ENCODE results near the gene TOM1L1.
A peak's percentile ranks its signal among the peaks of the same experiment; 100 is the strongest.

Gene TOM1L1

GRCh38 chr17:54977744-54978143 is 77.1 kb downstream of the TOM1L1 start:
- ChIA-PET CTCF (no interaction called here), POLR2A (no interaction called here)
- H3K4me3 ChIP-seq (ENCODE audit: low read depth, low read length) = no peak overlapping the region
- no peak for TF ChIP-seq CTCF (IDR thresholded peaks at IDR 0.05; ENCODE audit: insufficient read depth, low read length, missing control alignments)
- no peak for DNase-seq (ENCODE audit: low read depth, low spot score)

- DNase-seq (ENCODE audit: low read depth, low spot score) = no peak
- POLR2A ChIA-PET = no interaction called here
- CTCF ChIA-PET = interaction anchor here (1.0 to 3.2 kb wide), 4 partner anchors 9 to 317 kb away, joined by 3 to 19 read pairs (median 5); partner anchors contain the start of genes COX11 and STXBP4
Measured at GRCh38 chr17:54979657-54980056, 79.0 kb downstream of the TOM1L1 start.

GRCh38 chr17:54980375-54980774 is 79.7 kb downstream of the TOM1L1 start:
- no peak for DNase-seq (ENCODE audit: low read depth, low spot score)
- ChIA-PET POLR2A (no interaction called here), CTCF (interaction anchor here (1.5 to 3.2 kb wide), 2 partner anchors 12 to 13 kb away, joined by 4 to 19 read pairs; partner anchors contain the start of genes COX11 and STXBP4)
- H3K4me3 ChIP-seq (ENCODE audit: low read depth, low read length) = no peak overlapping the region
- no peak for TF ChIP-seq CTCF (IDR thresholded peaks at IDR 0.05; ENCODE audit: insufficient read depth, low read length, missing control alignments)

More at GRCh38 chr17:54979657-54980056, 79.0 kb downstream of the TOM1L1 start:
- no peak overlapping the region for H3K4me3 ChIP-seq (ENCODE audit: low read depth, low read length)
- TF ChIP-seq CTCF (IDR thresholded peaks at IDR 0.05; ENCODE audit: insufficient read depth, low read length, missing control alignments) = no peak

- ChIA-PET POLR2A (no interaction called here), CTCF (interaction anchor here (1.7 kb wide), 1 partner anchor 10 kb away, joined by 13 read pairs; no protein-coding TSS in a partner anchor)
- TF ChIP-seq CTCF (IDR thresholded peaks at IDR 0.05; ENCODE audit: insufficient read depth, low read length, missing control alignments) = no peak
- peak; percentile 53 for DNase-seq (ENCODE audit: low read depth, low spot score)
- no peak overlapping the region for H3K4me3 ChIP-seq (ENCODE audit: low read depth, low read length)
Measured at GRCh38 chr17:54982399-54982798, 81.7 kb downstream of the TOM1L1 start.

GRCh38 chr17:54983260-54983659 is 82.6 kb downstream of the TOM1L1 start:
- no peak for TF ChIP-seq CTCF (IDR thresholded peaks at IDR 0.05; ENCODE audit: insufficient read depth, low read length, missing control alignments)
- POLR2A ChIA-PET = no interaction called here
- CTCF ChIA-PET = interaction anchor here (1.7 kb wide), 1 partner anchor 9 kb away, joined by 13 read pairs; no protein-coding TSS in a partner anchor
- DNase-seq (ENCODE audit: low read depth, low spot score) = no peak
- H3K4me3 ChIP-seq (ENCODE audit: low read depth, low read length) = no peak overlapping the region

- no peak for TF ChIP-seq CTCF (IDR thresholded peaks at IDR 0.05; ENCODE audit: insufficient read depth, low read length, missing control alignments)
- CTCF ChIA-PET = interaction anchor here (0.9 to 1.7 kb wide), 5 partner anchors 8 to 363 kb away, joined by 3 to 12 read pairs (median 5); no protein-coding TSS in a partner anchor
- POLR2A ChIA-PET = no interaction called here
- no peak overlapping the region for H3K4me3 ChIP-seq (ENCODE audit: low read depth, low read length)
- DNase-seq (ENCODE audit: low read depth, low spot score) = no peak
Measured at GRCh38 chr17:54985476-54985875, 84.8 kb downstream of the TOM1L1 start.
